ENCODE measurements around the gene MRRF.

MRRF gene

DNA sequence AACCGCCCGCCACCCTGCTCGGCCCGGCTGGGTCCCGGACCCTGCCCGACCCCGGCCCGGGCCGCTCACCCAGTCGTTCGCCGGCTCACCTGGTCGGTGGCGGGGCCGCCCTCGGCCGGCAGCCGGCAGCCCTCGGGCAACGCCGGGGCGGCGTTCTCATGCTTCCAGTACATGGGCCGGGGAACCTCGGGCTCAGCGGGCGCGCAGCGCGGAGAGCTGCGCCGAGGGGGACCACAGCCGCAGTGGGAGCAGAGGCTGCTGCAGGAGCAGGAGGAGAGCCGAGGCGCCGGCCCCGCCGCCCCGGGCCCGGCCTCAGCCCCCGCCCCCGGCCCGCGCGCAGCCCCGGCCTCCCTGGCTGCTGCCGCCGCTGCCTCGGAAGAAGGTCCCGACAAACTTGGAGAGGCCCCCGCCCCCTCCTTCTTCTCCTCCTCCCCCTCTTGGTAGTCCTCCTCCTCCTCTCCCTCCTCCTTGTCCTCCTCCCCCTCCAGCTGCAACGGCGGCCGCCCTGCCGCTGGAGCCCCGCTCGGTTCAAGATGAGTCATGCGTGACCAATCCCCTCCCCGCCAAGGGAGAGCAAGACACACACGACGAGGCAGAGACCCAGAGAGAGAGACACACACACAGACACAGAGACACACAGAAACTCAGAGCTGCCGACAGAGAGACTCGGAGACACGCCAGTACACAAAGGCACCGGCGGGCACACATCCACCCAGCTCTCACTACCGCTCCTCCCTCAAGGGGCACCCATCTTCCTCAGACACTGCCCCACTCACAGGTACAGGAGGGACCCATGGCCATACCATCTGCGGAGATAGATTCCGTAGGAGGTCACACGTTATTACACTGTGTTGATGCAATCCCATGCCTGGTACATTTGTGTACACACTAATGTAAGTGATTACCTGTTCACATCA is 35.9 kb upstream of the MRRF start, which contains the start of gene LHX6:
LHX6 (minus strand) TSS at position 390 of the 917 bp plus-strand sequence; CDS start at position 173, 217 bp downstream.
- peak; percentile 53 for DNase-seq

- peak; percentile 44 for DNase-seq
These were observed 35.2 kb upstream of the MRRF start for GRCh38 chr9:122229485-122229837.

- no peak for DNase-seq
These were observed 31.8 kb upstream of the MRRF start for GRCh38 chr9:122232796-122233306.

DNA sequence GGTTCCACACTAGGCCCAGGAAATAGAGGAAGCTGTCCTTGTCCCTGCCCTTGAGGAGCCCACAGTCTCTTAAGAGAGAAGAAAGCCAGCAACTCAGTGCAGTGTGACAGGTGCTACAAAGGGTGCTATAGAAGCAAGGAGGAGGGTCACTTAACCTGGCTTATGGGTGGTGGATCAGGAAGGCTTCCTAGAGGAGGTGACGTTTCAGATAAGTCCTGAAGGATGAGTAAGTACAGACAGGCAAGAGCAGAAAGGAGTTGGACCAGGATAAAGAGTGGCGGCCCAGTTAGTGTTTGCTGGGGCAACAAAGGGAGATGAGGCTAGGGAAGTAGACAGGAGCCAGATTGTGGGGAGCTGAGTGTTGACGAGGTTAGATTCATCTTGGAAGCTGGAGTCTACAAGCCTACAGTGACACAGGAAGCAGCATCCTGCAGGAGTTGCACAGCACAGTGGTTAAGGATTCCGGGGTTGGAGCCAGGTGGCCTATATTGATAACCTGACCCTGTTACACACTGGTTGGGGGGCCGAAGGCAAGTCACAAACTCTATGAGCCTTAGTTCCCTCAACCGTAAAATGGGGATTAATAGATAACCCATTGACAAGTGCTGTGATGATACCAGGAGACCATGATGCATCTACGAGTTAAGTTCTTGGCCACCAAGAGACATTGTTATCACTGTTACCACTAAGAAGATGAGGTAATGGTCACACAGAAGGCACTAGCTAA is 30.5 kb upstream of the MRRF start:
- no peak for DNase-seq

GRCh38 chr9:122236681-122237080 is 28.0 kb upstream of the MRRF start:
- no peak for DNase-seq

DNA sequence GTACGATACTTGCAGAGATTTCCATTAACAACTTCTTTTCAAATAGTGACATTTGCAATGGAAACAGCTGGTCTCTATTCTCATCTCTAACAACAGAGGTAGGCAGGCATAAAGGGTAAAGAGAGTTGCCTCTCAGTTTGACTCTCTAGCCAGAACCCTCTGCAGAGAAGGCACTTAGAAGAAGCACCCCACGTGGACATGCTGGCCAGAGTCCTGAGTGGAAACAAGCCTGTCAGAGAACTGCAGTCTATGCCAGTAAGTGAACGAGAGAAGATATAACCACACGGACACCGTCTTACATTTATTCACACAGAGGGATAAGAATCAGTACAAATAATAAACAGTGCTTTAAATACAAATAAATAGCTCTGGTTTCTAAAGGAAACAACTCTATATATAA is 25.0 kb upstream of the MRRF start:
- DNase-seq = no peak

DNA sequence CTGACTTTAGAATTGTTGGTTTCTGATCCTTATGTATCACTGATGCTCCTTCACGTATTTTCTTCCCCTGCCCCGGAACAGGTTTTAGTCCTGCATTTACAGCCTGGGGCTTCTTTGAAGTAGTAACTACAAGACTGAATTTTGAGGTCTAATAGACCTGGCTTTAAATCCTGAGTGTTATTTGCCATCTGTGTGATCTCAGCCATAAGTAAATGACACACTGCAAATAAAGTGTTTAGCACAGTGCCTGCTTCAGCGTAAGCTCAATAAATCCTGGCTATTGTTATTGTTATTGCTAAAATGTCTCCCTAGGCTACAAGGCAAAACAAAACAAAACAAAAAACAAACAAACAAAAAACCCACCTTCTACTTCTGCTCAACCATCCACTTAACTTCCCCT is 20.3 kb upstream of the MRRF start:
- no peak for DNase-seq

DNA sequence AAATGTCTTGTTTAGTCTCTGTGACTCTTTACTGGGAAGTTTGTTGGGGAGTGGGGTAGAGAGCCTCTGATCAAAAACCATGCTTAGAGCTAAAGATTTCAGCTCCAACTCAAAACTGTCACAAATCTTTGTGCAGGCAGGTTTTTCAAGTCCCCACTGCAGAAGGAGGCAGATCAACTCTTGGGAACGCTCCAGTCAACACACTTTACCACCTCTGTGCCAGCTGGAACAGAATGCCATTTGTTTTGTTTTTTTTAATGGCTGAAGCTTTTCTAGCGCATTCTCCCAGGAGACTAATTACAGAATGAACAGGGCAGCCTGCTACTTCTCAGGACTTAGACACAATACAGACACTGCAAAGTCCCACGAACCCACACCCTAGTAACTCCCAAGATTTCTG is 18.0 kb upstream of the MRRF start:
- no peak for DNase-seq

DNA sequence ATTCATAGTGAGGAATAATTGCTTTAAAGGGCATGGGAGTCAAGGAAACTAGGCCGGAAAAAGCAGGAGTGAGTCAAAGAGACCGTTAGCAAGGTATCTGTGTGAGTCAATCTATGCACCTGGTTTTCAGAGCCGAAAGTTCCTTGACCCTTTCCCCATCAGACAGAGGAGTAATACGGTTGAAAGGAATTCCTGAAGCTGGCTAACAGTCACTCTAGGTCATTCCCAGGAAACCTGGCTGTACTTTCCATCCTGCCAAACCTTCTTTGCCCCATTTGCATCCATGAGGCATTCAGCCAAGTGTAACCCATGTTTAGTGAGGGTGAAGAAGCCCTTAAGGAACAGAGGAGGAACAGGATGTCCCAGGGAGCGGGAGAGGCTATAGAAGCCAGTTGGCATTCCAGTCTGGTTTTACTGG is 16.2 kb upstream of the MRRF start:
- DNase-seq = no peak

DNA sequence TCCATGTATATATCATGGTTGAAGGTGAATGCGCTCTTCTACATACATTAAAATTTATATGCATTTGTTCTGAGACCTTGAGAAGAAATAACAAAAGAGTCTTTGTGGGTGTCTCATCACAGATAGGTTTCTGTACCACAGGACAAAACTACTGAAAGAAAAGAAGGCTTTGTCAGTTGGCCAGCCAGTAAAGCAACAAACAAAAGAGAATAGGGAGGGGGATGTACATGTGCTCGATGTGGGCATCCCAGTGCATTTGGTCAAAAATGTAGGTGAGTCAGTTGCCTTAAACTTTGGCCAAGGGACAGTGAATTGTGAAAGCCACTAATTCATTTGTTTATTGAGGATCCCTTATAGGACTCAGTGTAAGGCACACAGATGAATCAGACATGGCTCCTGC is 13.3 kb upstream of the MRRF start:
- no peak for DNase-seq

DNA sequence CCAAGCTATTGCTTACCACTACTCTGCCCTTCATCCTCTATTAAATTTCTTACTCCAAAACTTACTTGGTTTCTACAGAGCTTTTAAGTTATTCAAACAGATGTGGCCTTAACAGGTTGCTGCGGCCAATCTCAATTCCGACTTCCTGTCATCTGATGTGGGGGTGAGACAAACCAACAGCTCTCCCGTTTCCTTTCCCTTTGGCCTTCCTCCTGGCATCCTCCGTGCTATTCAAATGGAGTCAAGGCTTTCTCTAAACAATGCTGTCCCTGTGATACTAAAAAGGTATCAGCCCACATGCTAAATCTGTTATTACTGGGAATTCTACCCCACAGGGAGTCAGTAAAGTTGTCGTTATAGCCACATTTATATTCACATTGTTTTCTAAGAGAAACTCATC is 11.9 kb upstream of the MRRF start:
- no peak for DNase-seq

DNA sequence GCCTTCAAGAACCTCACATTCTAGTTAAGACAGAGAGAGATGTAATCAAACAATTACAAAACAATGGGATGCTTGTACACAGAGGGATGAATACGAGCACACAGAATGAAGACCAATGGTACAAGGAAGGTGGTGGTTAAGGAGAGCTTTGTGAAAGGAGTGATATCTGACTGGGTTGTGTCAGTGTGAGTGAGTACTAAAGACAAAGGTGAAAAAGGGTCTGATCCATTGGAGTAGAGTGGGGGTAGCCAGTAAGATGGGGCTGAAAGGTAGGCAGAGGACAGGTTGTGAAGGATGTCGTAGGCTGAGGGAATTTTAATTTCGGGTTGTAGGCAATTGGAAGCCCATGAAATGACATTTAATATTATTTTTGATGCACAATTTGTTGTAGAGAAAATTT is 9.9 kb upstream of the MRRF start:
- DNase-seq = no peak

DNA sequence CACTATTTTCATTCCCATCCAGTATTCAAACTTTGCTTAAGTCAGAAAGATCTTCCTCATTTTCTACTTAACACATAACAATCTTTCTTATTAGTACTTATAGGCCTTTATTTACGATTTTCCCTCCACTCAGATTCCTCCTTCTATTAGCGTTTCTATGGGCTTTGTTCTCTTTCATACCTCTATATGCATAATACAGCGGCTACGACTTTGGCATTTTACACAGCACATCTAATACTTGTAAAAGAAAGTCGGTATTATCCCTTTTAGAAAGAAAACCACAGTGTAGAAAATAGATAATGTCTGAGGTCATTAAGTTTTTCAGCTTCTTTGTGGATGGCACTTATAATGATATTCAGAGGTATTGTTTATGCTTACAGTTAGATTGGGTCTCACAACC is 8.5 kb upstream of the MRRF start:
- DNase-seq = no peak

DNA sequence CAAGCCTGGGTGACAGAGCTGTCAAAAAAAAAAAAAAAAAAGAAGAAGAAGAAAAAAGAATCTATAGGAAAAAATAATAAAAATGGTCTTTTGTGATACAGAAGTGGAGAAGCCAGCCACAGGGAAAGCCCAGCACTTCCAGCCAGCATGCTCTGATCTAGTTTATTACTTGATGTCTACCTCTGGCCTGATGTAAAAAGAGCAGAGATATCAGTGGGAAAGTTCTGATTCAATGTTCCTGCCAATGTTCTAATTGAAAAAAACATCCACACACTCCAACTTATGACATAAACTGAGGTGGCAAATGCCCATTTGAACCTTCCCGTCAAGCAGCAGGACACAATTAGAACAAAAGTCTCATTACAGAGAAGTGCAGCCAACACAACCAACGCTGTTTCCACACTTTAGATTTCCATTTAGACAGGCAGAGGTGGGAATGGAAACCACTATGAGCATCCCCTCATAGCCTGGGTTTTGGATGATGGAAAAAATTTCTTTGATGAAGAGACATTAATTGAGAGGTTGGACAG is 5.7 kb upstream of the MRRF start:
- no peak for DNase-seq

- DNase-seq = peak; percentile 30
These were observed 3.2 kb upstream of the MRRF start for GRCh38 chr9:122261469-122261881.

GRCh38 chr9:122262073-122262472 is 2.6 kb upstream of the MRRF start:
- DNase-seq = no peak

GRCh38 chr9:122263699-122264349 is 858 bp upstream of the MRRF start:
- peak; percentile 50 for DNase-seq

GRCh38 chr9:122265149-122265915 is 650 bp downstream of the MRRF start:
- peak; percentile 79 for DNase-seq

GRCh38 chr9:122268041-122268814 is 3.5 kb downstream of the MRRF start:
- no peak for DNase-seq

GRCh38 chr9:122274055-122274454 is 9.4 kb downstream of the MRRF start:
- no peak for DNase-seq

DNA sequence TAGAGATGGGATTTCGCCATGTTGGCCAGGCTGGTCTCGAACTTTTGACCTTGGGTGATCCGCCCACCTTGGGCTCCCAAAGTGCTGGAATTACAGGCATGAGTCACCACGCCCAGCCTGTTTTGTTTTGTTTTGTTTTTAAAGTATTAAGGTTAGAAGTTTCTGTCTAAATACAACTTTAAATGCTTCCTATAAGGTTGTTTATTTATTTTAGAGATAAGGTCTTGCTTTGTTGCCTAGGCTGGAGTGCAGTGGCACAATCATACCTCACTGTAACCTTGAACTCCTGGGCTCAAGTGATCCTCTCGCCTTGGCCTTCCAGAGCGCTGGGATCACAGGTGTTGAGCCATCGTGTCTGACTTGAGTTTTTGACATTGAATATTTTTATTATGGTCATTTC is 11.4 kb downstream of the MRRF start:
- no peak for DNase-seq
